IPS DF 6.9 (cell line): ENCODE measurements around the gene TLE4.

Experiments
- DNase-seq: peaks from one replicate; pipeline ENCODE4 v3.0.0-alpha.2; 2013; ENCODE audit warnings: low read depth, low spot score
- H3K27ac ChIP-seq: one replicate; pipeline ENCODE4 v1.5.1; 2013; ENCODE audit warnings: low read length, control low read depth
- H3K27me3 ChIP-seq: 2 replicates; pipeline ENCODE4 v1.6.1; 2013; ENCODE audit warnings: mild to moderate bottlenecking, low read length; ENCODE audit not compliant: control insufficient read depth, insufficient read depth
- H3K36me3 ChIP-seq: 2 replicates; pipeline ENCODE4 v1.6.1; 2013; ENCODE audit warnings: low read length; ENCODE audit not compliant: control insufficient read depth, insufficient read depth
- H3K4me1 ChIP-seq: 2 replicates; pipeline ENCODE4 v1.6.1; 2013; ENCODE audit warnings: low read length; ENCODE audit not compliant: control insufficient read depth, insufficient read depth
- H3K4me3 ChIP-seq: 2 replicates; pipeline ENCODE4 v1.5.1; 2013; ENCODE audit warnings: mild to moderate bottlenecking, low read length
- H3K9me3 ChIP-seq: 2 replicates; pipeline ENCODE4 v1.6.1; 2013; ENCODE audit warnings: low read length, inconsistent platforms; ENCODE audit not compliant: control insufficient read depth, insufficient read depth
- WGBS: extraction: QIAGEN DNeasy Blood & Tissue Kit; methylation state at CpG from one replicate; pipeline ENCODE4 v1.1.7; 2013; ENCODE audit warnings: mixed read lengths, missing lambda C conversion rate; ENCODE audit not compliant: insufficient read length, insufficient coverage; 5-methylcytosine and 5-hydroxymethylcytosine counted together

TLE4 gene

DNA sequence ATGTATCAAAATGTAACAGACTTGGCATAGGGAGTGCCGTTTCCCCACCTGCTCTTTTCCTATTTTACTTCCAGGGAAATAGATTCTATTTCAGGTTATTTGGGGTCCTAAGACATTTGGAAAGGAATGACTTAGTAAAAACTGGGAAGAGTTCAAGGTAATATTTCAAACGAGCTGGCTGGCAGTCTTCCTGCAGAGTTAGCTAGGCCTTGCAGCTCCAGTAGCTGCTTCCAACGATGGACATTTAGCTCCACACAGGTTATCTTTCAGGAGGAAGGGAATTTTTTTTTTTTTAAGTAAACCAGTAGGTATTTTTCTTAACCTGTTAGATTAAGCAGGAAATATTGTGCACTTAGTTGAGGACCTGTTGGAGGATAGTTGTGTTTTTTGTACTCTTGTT lies 45.2 kb downstream of the TLE4 start:
- Histone ChIP-seq H3K36me3 (no peaks in the 10 kb centered on the region), H3K4me3 (no peak overlapping the region), H3K27me3 (no peaks in the 10 kb centered on the region), H3K27ac (no peak overlapping the region), H3K9me3 (no peaks in the 10 kb centered on the region), H3K4me1 (peaks cover 6% of the 10 kb centered on the region; the same call in 1 of the 2 replicates)
- DNase-seq, result no peak
- no CpG with 5 or more reads among the region's 3 CpGs for WGBS

DNA sequence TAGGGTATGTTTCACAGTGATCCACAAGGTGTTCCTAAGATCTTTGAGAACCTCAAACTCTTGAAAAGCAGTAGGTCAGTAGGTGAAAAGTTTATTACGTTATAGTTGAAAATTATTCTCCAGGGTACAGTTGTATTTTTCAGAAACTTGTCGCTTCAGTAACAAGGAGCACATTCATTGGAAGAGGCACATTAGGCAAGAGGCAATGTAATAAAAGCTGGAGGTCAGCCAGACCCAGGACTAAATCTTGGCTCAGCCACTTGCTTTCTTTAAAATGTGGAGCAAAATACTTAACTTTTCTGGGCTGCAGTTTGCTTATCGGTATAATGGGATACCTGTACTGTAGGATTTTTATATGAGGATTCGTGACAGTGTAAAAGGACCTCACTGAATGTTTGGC lies 45.6 kb downstream of the TLE4 start:
- Histone ChIP-seq H3K27me3 (no peaks in the 10 kb centered on the region), H3K4me3 (no peak overlapping the region), H3K36me3 (no peaks in the 10 kb centered on the region), H3K9me3 (no peaks in the 10 kb centered on the region), H3K4me1 (peaks cover 6% of the 10 kb centered on the region; the same call in 1 of the 2 replicates), H3K27ac (no peak overlapping the region)
- no peak for DNase-seq
- no CpG with 5 or more reads among the region's 4 CpGs for WGBS

DNA sequence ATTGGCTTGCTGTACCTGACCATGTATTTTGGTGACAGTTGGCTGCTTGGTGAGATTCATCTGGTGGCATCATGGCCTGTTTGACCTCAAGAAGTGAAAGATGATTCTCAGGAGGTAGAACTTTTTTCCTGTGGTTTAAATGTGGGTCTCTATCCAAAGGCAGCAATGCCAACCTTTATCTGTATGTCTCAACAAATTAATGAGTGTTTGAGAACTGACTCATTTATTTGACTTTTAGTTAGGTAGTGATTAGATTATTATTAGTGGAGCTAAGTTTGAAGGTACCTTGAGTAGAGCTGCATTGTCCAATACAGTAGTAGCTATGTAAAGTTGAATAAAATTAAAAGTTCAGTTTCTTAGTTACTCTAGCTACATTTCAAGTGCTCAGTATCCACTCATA lies 48.2 kb downstream of the TLE4 start:
- no peaks in the 10 kb centered on the region for H3K27me3 ChIP-seq
- H3K27ac ChIP-seq, result no peak overlapping the region
- no peaks in the 10 kb centered on the region for H3K9me3 ChIP-seq
- no peak overlapping the region for H3K4me3 ChIP-seq
- H3K36me3 ChIP-seq, result no peaks in the 10 kb centered on the region
- DNase-seq, result no peak
- H3K4me1 ChIP-seq, result peaks cover 2% of the 10 kb centered on the region; the same call in 1 of the 2 replicates

DNA sequence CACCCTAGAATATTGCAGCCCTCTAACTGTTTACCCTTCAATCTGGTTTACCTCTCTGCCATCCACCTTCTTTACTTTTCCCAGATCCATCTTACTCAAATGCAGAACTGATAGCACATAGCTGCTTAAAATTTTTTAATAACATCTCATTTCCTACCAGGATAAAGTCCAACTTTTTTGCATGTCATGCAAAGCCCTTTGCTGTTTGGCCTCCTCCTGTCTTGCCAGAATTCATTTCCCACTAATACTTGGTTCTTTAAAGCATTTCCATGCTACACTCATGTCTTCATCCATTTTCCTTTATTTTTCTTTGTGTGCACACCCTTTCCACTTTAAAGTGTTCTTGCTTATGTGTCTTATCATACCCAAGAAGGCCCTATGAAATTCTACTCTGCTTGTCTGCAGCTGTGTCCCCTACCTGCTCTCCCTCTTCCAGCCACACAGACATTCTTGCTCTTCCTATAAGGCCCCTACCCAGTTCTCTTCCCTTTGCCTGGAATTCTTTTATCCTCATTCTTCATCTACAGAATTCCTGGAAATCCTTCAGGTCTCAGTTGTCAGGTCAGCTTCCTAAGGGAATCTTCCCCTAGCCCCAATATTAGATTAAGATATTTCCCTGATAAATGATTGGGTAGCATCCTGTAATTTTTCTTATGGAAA lies 50.3 kb downstream of the TLE4 start:
- Histone ChIP-seq H3K27me3 (no peaks in the 10 kb centered on the region), H3K36me3 (no peaks in the 10 kb centered on the region), H3K9me3 (no peaks in the 10 kb centered on the region), H3K4me1 (peaks cover 2% of the 10 kb centered on the region; the same call in 1 of the 2 replicates), H3K4me3 (no peak overlapping the region), H3K27ac (no peak overlapping the region)
- DNase-seq, result no peak

DNA sequence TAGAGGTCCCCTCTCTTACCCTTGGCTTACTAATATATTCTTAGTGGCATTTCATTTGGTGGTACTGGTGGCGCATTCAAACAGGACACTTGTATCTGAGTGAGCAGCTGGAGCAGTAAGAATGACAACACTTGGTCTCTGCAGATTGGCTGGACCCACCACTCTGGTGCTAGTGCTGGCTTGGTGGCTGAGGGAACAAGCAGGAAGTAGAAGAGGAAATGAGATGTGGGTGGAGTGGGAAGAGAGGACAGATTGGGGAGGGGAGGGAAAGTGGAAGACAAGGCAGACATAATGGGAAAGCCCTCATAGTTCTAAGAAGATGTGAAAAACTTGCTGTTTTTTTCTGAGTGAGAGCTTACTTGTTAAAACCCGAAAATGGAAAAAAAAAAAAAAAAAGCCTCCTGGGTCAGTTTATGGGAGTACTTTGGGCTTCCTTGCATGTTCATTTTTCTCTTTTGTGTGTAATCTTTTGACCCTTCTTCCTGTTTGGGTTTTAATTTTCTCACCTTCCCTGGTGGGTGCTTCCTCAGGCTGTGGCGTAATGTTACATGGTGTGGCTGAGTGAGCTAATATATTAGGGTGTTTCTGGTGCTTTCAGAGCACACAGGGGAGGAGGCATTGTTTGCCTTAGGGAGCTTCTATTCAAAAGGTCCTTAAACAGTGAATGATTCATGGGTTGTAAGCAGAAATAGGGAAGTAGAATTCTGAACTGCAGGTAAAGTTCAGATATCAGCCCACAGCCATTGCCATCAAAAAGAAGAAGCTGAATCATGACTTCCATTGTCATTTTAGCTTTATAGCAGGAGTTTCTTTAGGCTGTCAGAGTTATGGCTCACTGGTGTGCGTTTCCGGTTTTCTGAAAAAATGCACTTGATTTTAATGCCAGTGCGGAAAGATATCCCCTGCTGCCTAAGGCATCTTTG lies 52.3 kb downstream of the TLE4 start:
- WGBS, result no CpG with 5 or more reads among the region's 6 CpGs
- Histone ChIP-seq H3K9me3 (no peaks in the 10 kb centered on the region), H3K4me1 (no peaks in the 10 kb centered on the region), H3K36me3 (no peaks in the 10 kb centered on the region), H3K4me3 (no peak overlapping the region), H3K27ac (no peak overlapping the region), H3K27me3 (no peaks in the 10 kb centered on the region)
- DNase-seq, result no peak

DNA sequence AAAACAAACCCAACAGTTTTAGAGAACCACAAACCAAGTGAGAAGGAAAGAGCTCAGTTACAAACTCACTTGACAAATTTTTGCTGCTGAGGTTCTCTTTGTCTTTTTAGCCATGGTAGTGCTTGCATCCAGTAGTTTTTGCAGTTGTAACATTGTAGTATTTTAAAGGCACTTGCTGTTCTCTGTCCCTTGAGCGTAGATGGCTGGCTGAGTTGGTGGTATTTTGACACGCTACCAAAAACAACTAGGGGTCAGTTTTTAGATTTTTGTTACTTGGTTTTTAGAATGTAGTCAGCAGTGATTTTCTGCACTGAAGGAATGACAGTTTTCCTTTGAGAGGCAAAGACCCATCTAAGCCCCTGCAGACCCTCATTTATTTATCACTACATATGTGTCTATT lies 58.0 kb downstream of the TLE4 start:
- Histone ChIP-seq H3K27me3 (no peaks in the 10 kb centered on the region), H3K4me3 (no peak overlapping the region), H3K9me3 (no peaks in the 10 kb centered on the region), H3K4me1 (peaks cover 1% of the 10 kb centered on the region; the same call in 1 of the 2 replicates), H3K27ac (no peak overlapping the region), H3K36me3 (no peaks in the 10 kb centered on the region)
- no CpG with 5 or more reads among the region's 2 CpGs for WGBS
- DNase-seq, result no peak

DNA sequence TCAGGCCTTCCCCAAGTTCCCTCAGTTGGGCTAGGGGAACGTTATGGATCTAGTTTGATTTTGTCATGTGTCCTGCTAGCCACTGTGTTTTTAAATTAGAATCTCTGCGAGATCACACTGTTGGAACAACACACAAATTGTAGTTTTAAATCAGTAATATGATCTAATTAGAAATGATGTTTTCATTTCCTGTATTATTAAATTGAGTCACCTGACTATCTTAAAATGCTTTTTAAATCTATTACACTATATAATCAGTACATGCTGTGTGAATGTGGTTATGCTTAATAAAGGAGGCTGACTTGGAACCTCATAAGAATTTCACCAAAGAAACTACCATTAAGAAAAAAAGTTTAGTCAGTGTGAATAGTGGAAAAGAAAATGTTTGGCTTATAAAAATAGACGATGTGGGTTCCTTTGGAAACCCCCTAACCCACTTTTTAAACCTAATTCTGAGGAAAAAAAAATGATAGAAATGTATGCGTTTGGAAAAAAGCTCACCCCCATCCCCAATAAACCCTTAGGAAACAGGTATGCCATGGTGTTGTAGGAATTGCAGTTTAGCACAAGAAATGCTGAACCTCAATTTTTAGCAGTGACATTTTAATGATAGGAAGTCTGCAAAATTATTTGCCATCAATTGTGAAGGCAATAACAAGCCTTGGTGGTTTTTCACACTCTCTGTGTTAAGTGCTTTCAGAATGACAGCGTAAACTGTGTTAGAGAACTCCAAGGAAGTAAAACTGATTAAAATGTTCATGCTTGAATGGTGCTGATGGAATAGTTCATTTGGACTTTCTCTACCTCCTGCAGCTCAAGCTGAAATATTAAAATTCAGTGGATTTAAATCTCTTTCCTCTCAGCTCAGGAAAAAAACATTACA lies 59.0 kb downstream of the TLE4 start:
- Histone ChIP-seq H3K27me3 (no peaks in the 10 kb centered on the region), H3K9me3 (no peaks in the 10 kb centered on the region), H3K4me3 (no peak overlapping the region), H3K27ac (no peak overlapping the region), H3K4me1 (peaks cover 1% of the 10 kb centered on the region; the same call in 1 of the 2 replicates), H3K36me3 (no peaks in the 10 kb centered on the region)
- DNase-seq, result no peak
- WGBS, result no CpG with 5 or more reads among the region's 5 CpGs

DNA sequence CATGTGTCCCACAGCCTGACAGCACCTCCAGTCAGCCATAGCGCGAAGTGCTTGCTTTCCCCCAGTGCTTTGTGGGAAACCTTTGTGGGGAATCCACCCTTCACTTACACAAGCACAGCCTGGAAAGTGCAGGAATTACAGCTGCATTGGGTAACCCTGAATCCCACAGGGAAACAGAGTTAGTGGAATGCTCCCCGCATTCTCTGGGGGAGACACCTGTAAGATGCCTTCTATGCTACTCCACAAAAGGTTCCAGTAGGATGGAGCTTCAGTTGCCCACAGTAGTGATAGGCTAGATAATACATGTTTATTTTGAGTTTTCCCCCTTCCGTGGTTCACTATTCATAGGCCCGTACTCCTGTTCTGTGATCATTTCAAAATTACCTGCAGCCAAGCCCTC lies 60.3 kb downstream of the TLE4 start:
- Histone ChIP-seq H3K4me1 (peaks cover 1% of the 10 kb centered on the region; the same call in 1 of the 2 replicates), H3K36me3 (no peaks in the 10 kb centered on the region), H3K27ac (no peak overlapping the region), H3K9me3 (no peaks in the 10 kb centered on the region), H3K27me3 (no peaks in the 10 kb centered on the region), H3K4me3 (no peak overlapping the region)
- WGBS, result no CpG with 5 or more reads among the region's 5 CpGs
- DNase-seq, result no peak

DNA sequence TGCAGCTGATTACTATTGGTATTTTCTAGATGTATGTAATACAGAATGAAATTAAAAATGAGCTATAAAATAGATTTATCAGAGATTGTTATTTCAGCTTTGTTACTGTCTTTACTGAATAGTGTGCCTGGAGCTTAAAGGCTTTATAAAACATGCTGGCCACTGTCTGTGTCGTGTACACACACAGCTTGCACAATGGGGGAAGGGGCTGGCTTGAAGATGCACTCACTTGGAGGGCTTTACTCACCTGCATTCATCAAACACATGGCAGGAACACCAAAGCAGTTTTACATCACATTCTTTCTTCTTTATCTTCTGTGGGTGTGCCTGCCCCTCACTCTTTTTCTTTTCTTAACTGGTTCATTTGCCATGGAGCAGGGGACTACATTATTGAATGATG lies 60.9 kb downstream of the TLE4 start:
- Histone ChIP-seq H3K27me3 (no peaks in the 10 kb centered on the region), H3K36me3 (no peaks in the 10 kb centered on the region), H3K4me1 (peaks cover 1% of the 10 kb centered on the region; the same call in 1 of the 2 replicates), H3K9me3 (no peaks in the 10 kb centered on the region), H3K4me3 (no peak overlapping the region), H3K27ac (no peak overlapping the region)
- WGBS, result no CpG with 5 or more reads among the region's 1 CpG
- no peak for DNase-seq

DNA sequence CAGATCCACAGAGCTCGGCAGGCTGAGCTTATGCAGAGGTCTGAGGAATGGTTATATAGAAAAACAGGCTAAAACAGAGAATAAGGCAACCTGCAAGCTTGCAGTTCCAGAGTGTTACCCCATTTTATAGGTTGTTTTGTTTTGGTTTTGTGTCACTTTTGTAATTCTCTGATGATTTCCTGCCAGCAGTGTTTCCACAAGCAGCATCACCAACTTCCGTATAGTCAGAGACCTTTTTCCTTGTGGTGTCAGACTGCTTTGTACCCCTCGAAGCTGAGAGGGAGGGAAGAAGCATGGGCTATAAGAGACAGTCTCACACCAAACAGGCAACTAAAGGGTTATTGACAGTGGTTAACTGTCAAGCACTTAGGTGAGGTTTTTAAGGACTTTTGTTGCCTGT lies 61.8 kb downstream of the TLE4 start:
- H3K4me3 ChIP-seq, result no peak overlapping the region
- no peak overlapping the region for H3K27ac ChIP-seq
- no CpG with 5 or more reads among the region's 3 CpGs for WGBS
- no peaks in the 10 kb centered on the region for H3K27me3 ChIP-seq
- H3K9me3 ChIP-seq, result no peaks in the 10 kb centered on the region
- DNase-seq, result no peak
- H3K4me1 ChIP-seq, result peaks cover 1% of the 10 kb centered on the region; the same call in 1 of the 2 replicates
- no peaks in the 10 kb centered on the region for H3K36me3 ChIP-seq
